Measurements from ENCODE around the gene PDF.

- TF ChIP-seq TCF12 (IDR thresholded peaks at IDR 0.05; ENCODE audit: low read depth) (peak; percentile 45; the same call in 1 of the 2 replicates), TAF1 (IDR thresholded peaks at IDR 0.05; ENCODE audit: low read depth) (peak; percentile 70), EP300 (IDR thresholded peaks at IDR 0.05; ENCODE audit: borderline replicate concordance) (no peak), CREB1 (IDR thresholded peaks at IDR 0.05; ENCODE audit: low read depth) (no peak), REST (IDR thresholded peaks at IDR 0.05; ENCODE audit: low read depth) (no peak), USF1 (IDR thresholded peaks at IDR 0.05) (no peak), FOXM1 (IDR thresholded peaks at IDR 0.05; ENCODE audit: borderline replicate concordance, low read depth) (no peak), EGR1 (IDR thresholded peaks at IDR 0.05) (peak; percentile 2; the same call in 1 of the 2 replicates), CEBPB (IDR thresholded peaks at IDR 0.05) (no peak), YY1 (IDR thresholded peaks at IDR 0.05; ENCODE audit: low read depth) (peak; percentile 90), MAX (IDR thresholded peaks at IDR 0.05) (peak; percentile 63), TEAD4 (IDR thresholded peaks at IDR 0.05) (no peak), RAD21 (IDR thresholded peaks at IDR 0.05; ENCODE audit: low read depth) (no peak)
Measured at GRCh38 chr16:69330286-69331109, at the start of gene PDF.

Measured in Ishikawa (cell line).